GM21360 (cell line): ENCODE results near the gene FMN1.

ENCODE experiments used
- ATAC-seq: cut with Tn5 transposase; IDR thresholded peaks from one replicate; pipeline ENCODE4 v1.9.1; 2021; ENCODE audit warnings: mild to moderate bottlenecking, moderate library complexity; ENCODE audit not compliant: unreplicated experiment

FMN1 gene

GRCh38 chr15:33027306-33028035 lies 167.0 kb downstream of the FMN1 start:
- no peak for ATAC-seq

GRCh38 chr15:33026614-33027013 lies 167.9 kb downstream of the FMN1 start:
- ATAC-seq = no peak

- no peak for ATAC-seq
Measured at GRCh38 chr15:33022629-33023028, 171.9 kb downstream of the FMN1 start.

- no peak for ATAC-seq
Measured at GRCh38 chr15:33021806-33022389, 172.6 kb downstream of the FMN1 start.

GRCh38 chr15:33019354-33019981 lies 175.0 kb downstream of the FMN1 start:
- ATAC-seq = no peak

GRCh38 chr15:33016405-33017024 lies 178.0 kb downstream of the FMN1 start:
- no peak for ATAC-seq

GRCh38 chr15:33014586-33014985 lies 179.9 kb downstream of the FMN1 start:
- no peak for ATAC-seq

GRCh38 chr15:33013827-33014445 lies 180.6 kb downstream of the FMN1 start:
- ATAC-seq = no peak

GRCh38 chr15:33011976-33012375 lies 182.5 kb downstream of the FMN1 start:
- no peak for ATAC-seq

- ATAC-seq = no peak
Measured at GRCh38 chr15:33009603-33010002, 184.9 kb downstream of the FMN1 start.

GRCh38 chr15:33009026-33009425 lies 185.5 kb downstream of the FMN1 start:
- ATAC-seq = no peak

GRCh38 chr15:33008284-33008995 lies 186.1 kb downstream of the FMN1 start:
- no peak for ATAC-seq

- no peak for ATAC-seq
Measured at GRCh38 chr15:33007303-33007855, 187.1 kb downstream of the FMN1 start.

GRCh38 chr15:33005582-33005981 lies 188.9 kb downstream of the FMN1 start:
- ATAC-seq = no peak

GRCh38 chr15:33001926-33002325 lies 192.6 kb downstream of the FMN1 start:
- ATAC-seq = no peak

- ATAC-seq = no peak
Measured at GRCh38 chr15:32998979-32999672, 195.4 kb downstream of the FMN1 start.

GRCh38 chr15:32998182-32998581 lies 196.3 kb downstream of the FMN1 start:
- no peak for ATAC-seq

- ATAC-seq = no peak
Measured at GRCh38 chr15:32994810-32995424, 199.6 kb downstream of the FMN1 start.

- ATAC-seq = no peak
Measured at GRCh38 chr15:32993285-32993684, 201.2 kb downstream of the FMN1 start.
